GM18868 (cell line): Measurements from ENCODE around the gene GOLGA5.

Experiments
- ATAC-seq: cut with Tn5 transposase; IDR thresholded peaks from one replicate; pipeline ENCODE4 v1.9.1; 2021; ENCODE audit warnings: mild to moderate bottlenecking, moderate library complexity; ENCODE audit not compliant: unreplicated experiment

Gene GOLGA5

DNA sequence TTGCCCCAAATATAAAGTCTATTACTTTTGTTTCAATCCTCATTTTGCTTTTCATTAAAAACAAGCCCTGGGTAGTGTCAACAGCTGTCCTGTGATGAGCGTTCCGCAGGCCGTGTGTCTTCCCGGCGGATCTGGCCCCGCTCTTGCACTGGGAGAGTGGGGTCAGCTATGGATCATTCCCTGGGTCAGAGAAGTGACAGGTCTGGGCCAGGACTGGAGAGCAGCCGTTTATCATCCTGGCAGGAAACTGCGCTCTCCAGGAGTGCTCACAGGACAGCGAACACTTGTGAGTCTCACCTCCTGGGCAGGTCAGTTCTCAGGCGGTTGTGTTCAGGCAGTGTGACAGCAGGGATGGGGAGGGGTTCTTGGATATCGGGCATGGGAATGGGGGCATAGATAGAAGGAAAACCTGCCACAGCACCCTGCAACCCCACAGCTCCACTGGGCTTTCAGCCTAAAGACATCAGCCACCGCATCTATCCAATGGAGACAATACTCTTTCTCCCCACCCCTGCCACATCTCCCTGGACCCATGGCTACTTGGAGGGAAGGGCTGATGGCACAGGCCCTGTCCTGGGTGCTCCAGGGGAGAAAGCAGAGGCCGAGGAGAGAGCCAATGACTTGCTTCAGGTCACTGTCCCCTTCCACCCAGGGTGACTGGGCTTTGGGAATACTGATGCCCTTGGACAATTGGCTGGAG lies 81.0 kb downstream of the GOLGA5 start:
- ATAC-seq, result no peak

DNA sequence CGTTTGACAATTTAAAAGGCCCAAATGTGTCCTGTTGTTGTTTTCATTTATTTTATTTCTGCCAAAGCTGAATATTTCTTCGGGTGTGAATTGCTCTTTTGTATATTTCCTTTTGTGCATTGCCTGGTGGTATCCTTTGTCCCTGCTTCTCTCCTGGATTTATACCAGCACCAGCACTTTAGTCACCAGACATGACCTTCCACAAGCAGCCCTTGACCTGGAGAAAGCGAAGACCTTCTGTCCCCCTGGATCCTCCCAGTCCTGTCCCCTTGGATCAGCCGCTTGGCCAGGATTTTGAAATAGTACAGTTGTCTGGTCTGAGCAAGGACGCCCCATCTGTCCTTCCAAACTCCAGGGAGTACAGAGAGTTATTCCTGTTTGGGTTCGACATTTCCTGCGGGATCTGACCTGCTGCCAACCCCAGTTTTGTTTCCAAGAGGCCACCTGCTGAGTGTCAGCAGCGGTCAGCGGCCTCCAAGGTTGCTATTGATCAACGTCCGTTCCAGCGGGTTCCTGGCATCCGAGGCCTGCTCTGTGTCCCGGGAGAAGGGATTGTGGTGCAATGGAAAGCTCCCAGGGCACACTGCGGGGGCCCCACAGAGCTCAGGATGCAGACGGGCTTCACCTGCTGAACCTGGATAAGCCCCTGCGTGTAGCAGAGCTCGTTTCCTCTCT lies 83.8 kb downstream of the GOLGA5 start:
- no peak for ATAC-seq

- ATAC-seq, result no peak
Observed at GRCh38 chr14:92880351-92880750, 86.2 kb downstream of the GOLGA5 start.

- ATAC-seq, result no peak
Observed at GRCh38 chr14:92880851-92881250, 86.7 kb downstream of the GOLGA5 start.

DNA sequence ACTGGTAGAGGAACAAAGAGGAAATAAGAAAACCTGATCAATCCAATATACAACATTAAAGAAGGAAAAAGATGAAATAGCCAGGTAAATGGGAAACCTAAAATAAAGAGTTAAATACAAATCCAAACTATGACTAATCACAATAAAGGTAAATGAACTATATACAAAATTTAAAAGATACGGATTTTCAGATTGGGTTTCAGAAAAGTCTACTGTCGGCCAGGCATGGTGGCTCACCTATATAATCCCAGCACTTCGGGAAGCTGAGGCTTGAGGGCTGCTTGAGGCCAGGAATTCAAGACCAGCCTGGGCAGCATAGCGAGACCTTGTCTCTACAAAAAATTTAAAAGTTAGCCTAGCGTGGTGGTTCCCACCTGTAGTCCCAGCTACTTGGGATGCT lies 89.0 kb downstream of the GOLGA5 start:
- no peak for ATAC-seq

- no peak for ATAC-seq
Observed at GRCh38 chr14:92884410-92884809, 90.3 kb downstream of the GOLGA5 start.

GRCh38 chr14:92885279-92886061 lies 91.4 kb downstream of the GOLGA5 start:
- no peak for ATAC-seq

- ATAC-seq, result no peak
Observed at GRCh38 chr14:92886337-92886736, 92.2 kb downstream of the GOLGA5 start.

- no peak for ATAC-seq
Observed at GRCh38 chr14:92887157-92887556, 93.1 kb downstream of the GOLGA5 start.

DNA sequence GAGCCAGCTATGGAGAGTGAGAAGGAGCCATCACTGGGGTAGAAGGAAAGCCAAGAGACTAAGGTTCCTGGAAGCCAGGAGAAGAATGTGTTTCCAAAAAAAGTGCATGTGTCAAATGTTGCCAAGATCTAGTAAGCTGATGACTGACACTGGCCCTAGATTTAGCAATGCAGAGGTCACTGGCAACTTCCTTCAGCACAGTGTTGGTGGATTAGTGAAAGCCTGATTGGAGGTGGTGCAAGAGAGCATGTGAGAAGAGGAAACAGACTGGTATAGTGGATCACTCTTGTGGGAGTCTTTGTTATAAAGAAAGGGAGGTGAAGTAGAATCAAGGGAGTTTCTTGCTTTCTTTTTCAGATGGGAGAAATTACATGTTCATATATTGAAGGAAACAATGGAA lies 94.8 kb downstream of the GOLGA5 start:
- ATAC-seq, result no peak
